PC-3 (cell line): Measurements from ENCODE around the gene FCRL6.

Experiments used
- CTCF ChIP-seq: fragments of 300-600 bp; sonication (generic); conservative IDR thresholded peaks from 2 replicates; pipeline ENCODE4 v1.5.1; 2017; ENCODE audit warnings: antibody characterized with exemption, low read depth, mild to moderate bottlenecking, low read length
- EZH2 ChIP-seq: fragments of 300-600 bp; sonication (generic); IDR thresholded peaks from one replicate; pipeline ENCODE4 v1.6.1; 2017; ENCODE audit warnings: antibody characterized with exemption, mild to moderate bottlenecking, low read length; ENCODE audit not compliant: unreplicated experiment
- EZH2phosphoT487 ChIP-seq: fragments of 300-600 bp; sonication (generic); IDR thresholded peaks from 2 replicates; pipeline ENCODE4 v1.6.1; 2018; ENCODE audit warnings: mild to moderate bottlenecking, antibody characterized with exemption, low read length, borderline replicate concordance

GRCh38 chr1:159786465-159786864, 15.7 kb upstream of the FCRL6 start:
- TF ChIP-seq CTCF (no peak), EZH2phosphoT487 (no peak), EZH2 (no peak)
